Measurements from ENCODE around the gene BMPER.
"Not testable (repeated sequence)": the region's sequence is repeated elsewhere in the genome, so short reads cannot be mapped to it uniquely, and the experiment has no call there.

Gene BMPER

DNA sequence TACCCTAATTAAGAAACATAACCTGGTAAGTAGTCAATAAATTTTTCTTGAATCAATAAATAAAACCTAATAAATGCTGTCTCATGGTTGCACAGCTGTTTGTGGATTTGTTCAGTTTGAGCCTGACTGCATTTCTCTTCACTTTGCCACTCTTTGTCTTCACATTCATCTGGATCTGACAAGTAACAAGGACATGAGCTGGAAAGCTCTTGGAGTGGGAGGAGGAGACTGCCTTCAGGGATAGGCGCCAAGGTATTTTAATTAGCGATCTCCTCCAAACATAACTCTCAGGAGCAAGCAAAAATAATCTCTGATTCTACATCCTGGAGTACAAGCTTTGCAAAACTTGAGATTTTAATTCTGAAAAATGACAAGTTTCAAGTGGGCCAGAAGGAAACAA, 251.0 kb downstream of the BMPER start:
- H3K4me3 ChIP-seq (ENCODE audit: low read length): no peak overlapping the region
- TF ChIP-seq ZNF274 (IDR thresholded peaks at IDR 0.05; ENCODE audit: low read depth, low read length): no peak

DNA sequence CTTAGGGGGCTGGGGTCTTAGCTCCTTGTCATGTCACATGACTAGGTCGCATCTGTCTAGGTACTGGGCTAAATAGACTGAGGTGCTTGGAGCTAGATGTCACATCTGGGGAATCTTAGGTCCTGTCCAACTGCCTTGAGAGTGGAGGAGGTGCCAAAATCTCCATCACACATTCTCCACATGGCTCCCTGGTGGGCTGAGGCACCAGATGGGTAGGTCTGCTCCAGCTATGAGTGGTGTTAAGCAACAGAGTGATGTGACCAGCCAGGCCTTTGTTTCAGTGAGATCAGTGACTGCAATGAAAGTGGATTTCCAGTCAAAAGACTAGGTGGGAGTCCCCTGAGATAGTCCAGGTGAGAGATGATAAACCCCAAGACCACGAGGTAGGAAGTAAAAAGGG, 251.8 kb downstream of the BMPER start:
- no peak for TF ChIP-seq ZNF274 (IDR thresholded peaks at IDR 0.05; ENCODE audit: low read depth, low read length)
- H3K4me3 ChIP-seq (ENCODE audit: low read length): no peak overlapping the region

DNA sequence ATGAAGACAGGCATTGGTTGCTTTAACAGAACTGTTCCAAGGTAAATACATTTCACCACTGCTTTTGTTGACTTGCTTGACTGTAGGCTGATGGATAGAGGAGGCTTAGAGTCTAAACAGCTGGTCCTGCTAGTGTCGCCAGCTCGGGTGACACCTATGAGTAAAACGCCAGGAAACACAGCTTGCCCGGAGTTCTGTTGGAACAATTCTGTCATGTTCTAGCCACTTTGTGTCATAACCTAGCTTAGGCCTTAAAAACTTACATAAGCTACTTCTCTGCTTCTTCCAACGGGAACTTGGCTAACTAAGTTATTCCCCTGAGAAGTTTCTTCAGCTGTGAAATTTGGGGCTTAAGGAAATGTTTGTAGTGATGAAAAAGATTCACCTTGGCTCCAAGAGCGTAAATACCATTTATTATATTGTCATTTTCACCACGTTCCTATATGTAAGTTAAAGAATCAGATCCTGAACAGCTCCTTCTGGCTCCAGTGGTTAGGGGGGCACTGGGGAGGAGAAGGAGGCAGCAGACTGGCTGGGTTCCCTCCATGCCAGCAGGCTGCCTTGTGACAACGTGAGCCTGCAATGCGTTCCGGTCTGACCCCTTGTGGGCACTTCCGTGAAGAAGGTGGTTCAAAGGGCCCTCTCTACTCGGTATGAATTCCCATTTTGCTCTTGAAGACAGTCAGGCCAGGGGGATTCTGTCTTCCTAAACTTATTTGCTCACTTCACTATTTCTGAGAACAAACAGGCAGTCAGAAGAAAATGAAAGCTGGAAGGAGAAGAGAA, 253.2 kb downstream of the BMPER start:
- no peak for TF ChIP-seq ZNF274 (IDR thresholded peaks at IDR 0.05; ENCODE audit: low read depth, low read length)
- H3K4me3 ChIP-seq (ENCODE audit: low read length): no peak overlapping the region

DNA sequence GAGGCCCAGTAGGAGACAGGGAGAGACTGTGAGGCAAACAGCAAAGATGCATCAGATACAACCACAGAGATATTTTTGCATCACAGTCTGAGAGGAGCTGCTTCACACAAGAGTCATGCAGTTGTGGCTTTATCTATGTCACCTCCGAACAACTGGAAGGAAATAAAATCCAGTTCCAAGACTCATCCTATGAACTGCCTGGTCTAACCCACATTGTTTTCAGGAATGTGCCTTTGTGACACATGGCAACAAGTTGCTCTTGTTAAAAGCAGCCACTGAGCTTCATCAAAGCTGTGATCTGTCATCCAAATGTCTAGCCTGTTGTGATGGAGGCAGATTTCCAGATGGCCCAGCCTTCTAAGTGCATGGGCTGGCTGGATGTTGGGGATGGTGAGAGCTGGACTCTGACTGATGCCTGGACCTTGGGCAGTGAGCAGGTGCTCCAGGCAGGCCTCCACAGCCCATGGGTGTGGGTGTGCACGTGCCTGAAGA, 255.0 kb downstream of the BMPER start:
- no peak for TF ChIP-seq ZNF274 (IDR thresholded peaks at IDR 0.05; ENCODE audit: low read depth, low read length)
- H3K4me3 ChIP-seq (ENCODE audit: low read length): no peak overlapping the region

DNA sequence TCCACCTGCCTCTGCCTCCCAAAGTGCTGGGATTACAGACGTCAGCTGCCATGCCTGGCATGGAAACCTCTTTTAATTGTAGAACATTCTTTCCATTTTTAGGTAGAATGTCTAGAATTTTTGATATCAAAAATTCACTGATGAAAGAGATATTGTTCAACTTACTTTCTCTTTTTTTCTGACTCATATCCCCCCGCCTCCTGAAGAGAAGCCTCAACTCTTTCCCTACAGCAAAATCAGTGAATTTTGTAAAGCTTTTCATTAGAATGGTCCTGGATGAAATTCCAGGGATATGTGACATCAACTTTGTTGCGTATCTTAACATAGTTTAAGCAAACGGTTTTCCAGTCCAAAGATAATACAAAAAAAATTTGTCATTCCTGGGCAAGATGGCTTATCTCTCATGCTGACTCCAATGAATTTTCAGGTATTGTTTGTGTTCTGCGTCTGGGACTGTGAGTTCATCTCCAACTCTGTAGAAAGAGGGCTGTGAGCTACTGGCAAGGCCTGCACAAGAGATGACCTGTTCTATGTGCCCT, 256.8 kb downstream of the BMPER start:
- TF ChIP-seq ZNF274 (IDR thresholded peaks at IDR 0.05; ENCODE audit: low read depth, low read length): no peak
- no peak overlapping the region for H3K4me3 ChIP-seq (ENCODE audit: low read length)

DNA sequence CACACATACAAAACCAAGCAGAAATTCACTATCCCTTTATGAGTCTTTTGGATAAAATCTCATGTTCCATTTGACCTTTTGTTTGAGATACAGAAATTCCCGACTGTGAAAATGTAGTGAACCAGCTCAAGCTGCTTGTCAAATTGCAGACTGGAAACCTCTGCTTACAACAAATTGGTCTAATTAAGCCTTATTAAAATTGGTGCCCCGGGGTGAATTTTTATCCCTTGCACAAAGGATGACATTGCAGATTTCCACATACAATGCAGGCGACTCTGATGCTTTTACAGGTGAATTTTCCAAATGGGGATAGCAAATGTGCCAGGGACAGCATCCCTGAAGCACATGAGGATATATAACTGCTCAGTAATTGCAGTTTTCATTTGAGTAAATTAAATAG, 257.3 kb downstream of the BMPER start:
- no peak for TF ChIP-seq ZNF274 (IDR thresholded peaks at IDR 0.05; ENCODE audit: low read depth, low read length)
- no peak overlapping the region for H3K4me3 ChIP-seq (ENCODE audit: low read length)

DNA sequence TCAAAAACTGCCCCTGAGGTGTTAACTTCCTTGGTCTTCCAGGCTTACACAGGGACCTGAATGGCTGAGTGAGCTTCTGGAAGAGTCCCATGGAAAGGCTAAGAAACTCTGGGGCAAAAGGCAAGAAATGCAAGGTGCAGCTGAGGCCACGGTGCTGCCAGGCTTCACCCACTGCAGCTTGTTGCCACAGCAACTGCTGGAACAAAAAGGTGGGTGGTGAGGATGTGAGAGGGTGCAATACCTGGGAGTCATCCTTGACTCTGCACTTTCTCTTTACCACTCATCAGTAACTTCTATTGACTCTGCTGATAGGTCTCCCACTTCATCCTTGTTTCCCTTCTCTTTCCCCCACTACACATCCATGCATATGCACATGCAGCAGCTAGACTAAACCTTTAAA, 258.6 kb downstream of the BMPER start:
- no peak for TF ChIP-seq ZNF274 (IDR thresholded peaks at IDR 0.05; ENCODE audit: low read depth, low read length)
- H3K4me3 ChIP-seq (ENCODE audit: low read length): no peak overlapping the region

DNA sequence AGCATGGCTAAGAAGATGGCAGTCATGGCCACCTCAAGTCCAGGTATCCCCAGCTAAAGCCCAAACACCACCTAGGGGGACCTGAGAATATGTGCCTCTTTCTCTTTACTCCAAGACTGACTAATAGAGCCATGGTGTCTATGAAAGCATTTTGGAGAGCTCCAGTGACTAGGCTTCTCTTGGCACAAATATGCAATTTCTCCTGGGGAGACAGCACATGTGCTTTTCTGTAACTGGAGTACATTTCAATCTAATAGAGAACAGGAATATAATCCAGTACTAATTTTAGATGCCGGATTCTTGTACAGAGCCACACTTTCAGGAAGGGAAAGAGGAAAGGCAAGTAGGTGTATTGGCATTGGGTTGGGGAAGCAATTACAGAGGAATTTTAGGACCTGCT, 260.1 kb downstream of the BMPER start:
- no peak overlapping the region for H3K4me3 ChIP-seq (ENCODE audit: low read length)
- no peak for TF ChIP-seq ZNF274 (IDR thresholded peaks at IDR 0.05; ENCODE audit: low read depth, low read length)

DNA sequence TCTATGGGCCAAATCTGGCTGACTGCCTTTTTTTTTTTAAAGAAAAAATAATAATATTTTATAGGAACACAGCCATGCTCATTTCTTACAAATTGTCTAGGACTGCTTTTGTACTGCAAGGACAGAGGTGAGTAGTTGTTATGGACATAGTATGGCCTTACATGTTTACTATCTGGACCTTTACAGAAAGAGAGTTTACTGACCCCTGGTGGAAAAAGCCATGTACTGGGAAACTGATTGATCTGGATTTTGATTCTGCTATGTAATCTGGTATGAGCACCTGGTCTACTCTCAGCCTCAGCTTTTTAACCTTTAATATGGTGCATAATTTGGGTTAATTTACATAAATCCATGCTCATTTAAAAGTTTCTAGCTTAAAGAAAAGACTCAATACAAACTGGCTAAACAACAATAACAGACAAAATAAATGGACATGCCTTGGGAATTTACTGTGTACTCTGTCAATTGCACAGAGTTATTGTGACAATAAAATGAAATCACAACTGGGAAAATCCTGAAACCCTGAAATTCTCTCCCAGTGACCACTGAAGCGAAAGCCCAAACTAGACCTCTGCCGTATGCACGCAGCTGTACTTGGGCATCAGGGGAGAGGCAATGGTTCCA, 260.7 kb downstream of the BMPER start:
- H3K4me3 ChIP-seq (ENCODE audit: low read length): no peak overlapping the region
- TF ChIP-seq ZNF274 (IDR thresholded peaks at IDR 0.05; ENCODE audit: low read depth, low read length): no peak

DNA sequence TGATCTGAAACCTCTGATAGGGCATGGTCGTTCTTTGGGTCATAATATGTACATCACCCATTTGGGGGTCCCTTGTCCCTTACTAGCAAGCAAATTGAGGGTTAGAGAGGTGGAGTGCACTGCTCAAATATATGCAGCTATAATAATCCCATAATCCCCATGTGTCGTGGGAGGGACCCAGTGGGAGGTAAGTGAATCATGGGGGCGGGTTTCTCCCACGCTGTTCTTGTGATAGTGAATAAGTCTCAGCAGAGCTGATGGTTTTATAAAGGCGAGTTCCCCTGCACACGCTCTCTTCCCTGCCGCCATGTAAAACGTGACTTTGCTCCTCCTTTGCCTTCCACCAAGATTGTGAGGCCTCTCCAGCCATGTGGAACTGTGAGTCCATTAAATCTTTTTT, 262.7 kb downstream of the BMPER start:
- no peak for TF ChIP-seq ZNF274 (IDR thresholded peaks at IDR 0.05; ENCODE audit: low read depth, low read length)
- no peak overlapping the region for H3K4me3 ChIP-seq (ENCODE audit: low read length)

DNA sequence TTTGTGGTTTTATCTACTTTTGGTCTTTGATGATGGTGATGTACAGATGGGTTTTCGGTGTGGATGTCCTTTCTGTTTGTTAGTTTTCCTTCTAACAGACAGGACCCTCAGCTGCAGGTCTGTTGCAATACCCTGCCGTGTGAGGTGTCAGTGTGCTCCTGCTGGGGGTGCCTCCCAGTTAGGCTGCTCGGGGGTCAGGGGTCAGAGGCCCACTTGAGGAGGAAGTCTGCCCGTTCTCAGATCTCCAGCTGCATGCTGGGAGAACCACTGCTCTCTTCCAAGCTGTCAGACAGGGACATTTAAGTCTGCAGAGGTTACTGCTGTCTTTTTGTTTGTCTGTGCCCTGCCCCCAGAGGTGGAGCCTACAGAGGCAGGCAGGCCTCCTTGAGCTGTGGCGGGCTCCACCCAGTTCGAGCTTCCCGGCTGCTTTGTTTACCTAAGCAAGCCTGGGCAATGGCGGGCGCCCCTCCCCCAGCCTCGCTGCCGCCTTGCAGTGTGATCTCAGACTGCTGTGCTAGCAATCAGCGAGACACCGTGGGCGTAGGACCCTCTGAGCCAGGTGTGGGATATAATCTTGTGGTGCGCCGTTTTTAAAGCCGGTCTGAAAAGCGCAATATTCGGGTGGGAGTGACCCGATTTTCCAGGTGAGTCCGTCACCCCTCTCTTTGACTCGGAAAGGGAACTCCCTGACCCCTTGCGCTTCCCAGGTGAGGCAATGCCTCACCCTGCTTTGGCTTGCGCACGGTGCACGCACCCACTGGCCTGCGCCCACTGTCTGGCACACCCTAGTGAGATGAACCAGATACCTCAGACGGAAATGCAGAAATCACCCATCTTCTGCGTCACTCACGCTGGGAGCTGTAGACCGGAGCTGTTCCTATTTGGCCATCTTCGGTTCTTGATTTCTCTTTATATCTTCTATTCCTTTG, 269.6 kb downstream of the BMPER start:
- not testable (repeated sequence) for H3K4me3 ChIP-seq (ENCODE audit: low read length)

DNA sequence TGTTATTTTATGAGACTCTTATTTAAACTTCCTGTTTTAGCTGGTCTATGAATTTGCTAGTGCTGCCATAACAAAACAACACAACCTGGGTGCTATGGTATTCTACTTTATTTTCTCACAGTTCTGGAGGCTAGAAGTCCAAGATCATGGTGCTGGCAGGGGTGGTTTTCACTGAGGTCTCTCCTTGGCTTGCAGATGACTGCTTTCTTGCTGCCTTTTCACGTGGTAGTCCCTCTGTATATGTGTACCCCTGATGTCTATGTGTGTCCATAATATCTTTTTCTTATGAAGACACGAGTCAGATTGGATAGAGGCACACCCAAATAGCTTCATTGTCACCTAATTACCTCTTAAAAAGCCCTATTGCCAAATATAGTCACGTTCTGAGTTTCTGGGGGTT, 270.5 kb downstream of the BMPER start:
- TF ChIP-seq ZNF274 (IDR thresholded peaks at IDR 0.05; ENCODE audit: low read depth, low read length): no peak
- no peak overlapping the region for H3K4me3 ChIP-seq (ENCODE audit: low read length)

DNA sequence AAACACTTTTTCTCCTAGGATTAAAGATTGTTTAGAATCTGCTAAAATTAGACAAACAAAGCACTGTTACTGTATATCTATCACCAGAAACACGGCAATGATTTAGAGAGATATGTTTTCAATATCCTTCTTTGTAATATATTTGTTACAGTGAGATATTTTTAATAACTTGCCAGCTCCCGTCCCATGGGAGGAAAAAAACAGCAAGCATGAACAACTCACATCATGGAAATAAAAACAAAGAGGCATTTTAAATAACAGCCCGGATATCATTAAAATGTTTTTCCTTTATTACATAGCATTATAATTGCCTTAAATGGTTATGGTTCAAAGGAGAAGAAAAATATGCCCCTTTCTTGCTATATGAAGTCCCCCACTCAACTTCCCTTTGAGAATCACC, 272.1 kb downstream of the BMPER start:
- TF ChIP-seq ZNF274 (IDR thresholded peaks at IDR 0.05; ENCODE audit: low read depth, low read length): no peak
- H3K4me3 ChIP-seq (ENCODE audit: low read length): no peak overlapping the region

DNA sequence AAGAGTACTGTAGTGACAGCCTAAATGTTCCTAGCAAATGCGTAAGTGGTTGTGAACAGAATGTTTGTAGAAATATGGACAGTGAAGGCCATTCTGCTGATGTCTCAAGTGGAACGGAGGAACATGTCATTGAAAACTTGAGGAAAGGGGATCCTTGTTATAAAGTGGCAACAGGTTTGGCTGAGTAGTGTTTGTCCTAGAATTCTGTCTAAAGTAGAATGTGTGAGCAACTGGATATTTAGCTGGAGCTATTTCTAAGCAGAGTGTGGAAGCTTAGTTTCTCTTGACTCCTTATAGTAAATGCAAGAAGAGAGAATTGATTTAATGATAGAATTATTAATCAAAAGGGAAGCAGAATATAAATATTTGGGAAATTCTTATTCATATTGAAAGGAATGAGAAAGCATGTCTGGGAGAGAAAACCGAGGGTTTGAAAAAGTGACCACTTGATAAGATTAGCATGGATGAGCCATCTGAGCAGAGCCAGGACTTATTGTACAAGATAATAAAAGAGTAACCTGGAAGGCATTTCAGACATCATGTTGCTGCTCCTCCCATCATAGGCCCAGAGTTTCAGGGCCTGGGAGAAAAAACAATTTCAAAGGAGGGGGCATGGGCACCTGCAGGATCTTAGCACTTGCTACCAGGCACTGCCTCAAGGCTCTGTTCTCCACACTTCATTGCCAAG, 276.1 kb downstream of the BMPER start:
- H3K4me3 ChIP-seq (ENCODE audit: low read length): no peak overlapping the region
- no peak for TF ChIP-seq ZNF274 (IDR thresholded peaks at IDR 0.05; ENCODE audit: low read depth, low read length)

Data from GM08714 (cell line).